Upper lobe of left lung (tissue), 6 donors: ENCODE results near the gene CHRNA4. TPM values are rescaled to one million over a fixed set of nuclear protein-coding genes. Genes with fewer than 3 reads are reported as not detected.
"Not testable (repeated sequence)": the region's sequence is repeated elsewhere in the genome, so short reads cannot be mapped to it uniquely, and the experiment has no call there.

Source experiments
- ATAC-seq, 2 donors: fragments of 200-7000 bp; cut with Tn5 transposase; one replicate each; pipeline ENCODE4 v1.9.1; 2022; ENCODE audit warnings: mild to moderate bottlenecking in 2 of 2, moderate library complexity in 2 of 2; ENCODE audit not compliant: low FRiP score in 2 of 2
- DNase-seq, 2 donors: peaks; one replicate each; pipeline ENCODE4 v3.0.0-alpha.2; 2019 to 2020
- H3K27ac ChIP-seq, 4 donors: fragments of 200-600 bp; sonication (generic); one replicate each; pipeline ENCODE4 v1.5.1; 2016 to 2019
- H3K27me3 ChIP-seq, 4 donors: fragments of 200-600 bp; sonication (generic); one replicate each; pipeline ENCODE4 v1.5.1; 2017 to 2019
- H3K36me3 ChIP-seq, 4 donors: fragments of 200-600 bp; sonication (generic); one replicate each; pipeline ENCODE4 v1.5.1; 2016 to 2019
- H3K4me1 ChIP-seq, 4 donors: fragments of 200-600 bp; sonication (generic); one replicate each; pipeline ENCODE4 v1.5.1; 2018 to 2019
- H3K4me3 ChIP-seq, 4 donors: fragments of 200-600 bp; sonication (generic); one replicate each; pipeline ENCODE4 v1.5.1; 2017 to 2019; ENCODE audit warnings: mild to moderate bottlenecking in 2 of 4, moderate library complexity in 1 of 4
- H3K9me3 ChIP-seq, 4 donors: fragments of 200-600 bp; sonication (generic); one replicate each; pipeline ENCODE4 v1.5.1; 2018 to 2019
- CTCF ChIP-seq, 6 experiments: fragments of 450-650 bp in 4 of 6; fragments of 200-600 bp in 2 of 6; sonication (generic) in 2 of 6; IDR thresholded peaks; one replicate each; pipeline ENCODE4 v1.5.1; 2016 to 2019; ENCODE audit warnings: antibody characterized with exemption in 6 of 6
- EP300 ChIP-seq, 4 donors: sonication (generic); formaldehyde crosslinking; IDR thresholded peaks; one replicate each; pipeline ENCODE4 v1.5.1; 2017; ENCODE audit warnings: antibody characterized with exemption in 4 of 4, control low read depth in 2 of 4
- POLR2A ChIP-seq, 4 donors: fragments of 450-650 bp; IDR thresholded peaks; one replicate each; pipeline ENCODE4 v1.5.1; 2016 to 2017; ENCODE audit warnings: antibody characterized with exemption in 4 of 4, mild to moderate bottlenecking in 2 of 4
- POLR2AphosphoS5 ChIP-seq, 2 donors: sonication (generic); formaldehyde crosslinking; IDR thresholded peaks; one replicate each; pipeline ENCODE4 v1.5.1; 2017; ENCODE audit warnings: antibody characterized with exemption in 2 of 2
- WGBS, 2 donors: methylation state at CpG; one replicate each; pipeline ENCODE4 v1.1.5; 2017 to 2018; 5-methylcytosine and 5-hydroxymethylcytosine counted together
- total RNA-seq, 6 donors: library from RNA; depleted of rRNA in 4 of 6; stranded (reverse); fragments of >200 nt in 4 of 6; gene quantifications; one replicate each; pipeline versions ENCODE4 v1.1.0 to v1.2.1, GENCODE V29; 2016 to 2021
- donor health status: DM: no; HTN: no; CAD: no; lungs with moderate emphysema.
- donor health status: DM: no; HTN: yes; CAD: no; lungs with severe emphysema.

The CHRNA4 gene
- total RNA-seq, 6 donors from 2014 or later, result 0.10 TPM; not detected in 5

GRCh38 chr20:63383556-63383955, 22.4 kb upstream of the CHRNA4 start:
- no peak for ATAC-seq
- Histone ChIP-seq H3K9me3 (peaks cover 0 to 12% (median 6%) of the 10 kb centered on the region in 4 donors), H3K4me3 (no peak overlapping the region), H3K27me3 (peaks cover 0 to 7% (median 1%) of the 10 kb centered on the region in 4 donors), H3K4me1 (no peaks in the 10 kb centered on the region), H3K27ac (no peak overlapping the region), H3K36me3 (no peaks in the 10 kb centered on the region)
- WGBS, 2 donors, result 48 to 54% methylated on average over 6 to 10 of the region's 11 CpGs
- DNase-seq, result peak in 1 of 2 donors; percentile 53
- TF ChIP-seq POLR2AphosphoS5 (IDR thresholded peaks at IDR 0.05), result no peak
- no peak for TF ChIP-seq CTCF (IDR thresholded peaks at IDR 0.05)
- no peak for TF ChIP-seq POLR2A (IDR thresholded peaks at IDR 0.05)
- no peak for TF ChIP-seq EP300 (IDR thresholded peaks at IDR 0.05)

- peak in 1 of 2 donors; percentile 27 for DNase-seq
- H3K9me3 ChIP-seq, result peaks cover 0 to 12% (median 6%) of the 10 kb centered on the region in 4 donors
- no peak for ATAC-seq
- H3K27me3 ChIP-seq, result peaks cover 0 to 9% (median 1%) of the 10 kb centered on the region in 4 donors
- no peaks in the 10 kb centered on the region for H3K36me3 ChIP-seq
- H3K4me1 ChIP-seq, result no peaks in the 10 kb centered on the region
- WGBS, 2 donors, result 69% methylated on average over 13 to 17 of the region's 17 CpGs
- no peak overlapping the region for H3K4me3 ChIP-seq
- TF ChIP-seq POLR2AphosphoS5 (IDR thresholded peaks at IDR 0.05) (no peak), CTCF (IDR thresholded peaks at IDR 0.05) (no peak), EP300 (IDR thresholded peaks at IDR 0.05) (no peak), POLR2A (IDR thresholded peaks at IDR 0.05) (no peak)
- H3K27ac ChIP-seq, result no peak overlapping the region
Observed at GRCh38 chr20:63382551-63383300, 21.6 kb upstream of the CHRNA4 start.

- Histone ChIP-seq H3K27me3 (peaks cover 0 to 16% (median 4%) of the 10 kb centered on the region in 4 donors), H3K4me3 (no peak overlapping the region), H3K9me3 (peaks cover 0 to 12% (median 6%) of the 10 kb centered on the region in 4 donors), H3K36me3 (no peaks in the 10 kb centered on the region), H3K4me1 (no peaks in the 10 kb centered on the region), H3K27ac (no peak overlapping the region)
- WGBS, 2 donors, result 25 to 80% methylated on average over 6 to 15 of the region's 22 CpGs
- ATAC-seq (peak in 1 of 2 donors; percentile 52), DNase-seq (peak in 1 of 2 donors; percentile 85)
- TF ChIP-seq POLR2A (IDR thresholded peaks at IDR 0.05) (no peak), CTCF (IDR thresholded peaks at IDR 0.05) (peak; percentile 63 to 89 (median 82))
Observed at GRCh38 chr20:63381781-63382431, 20.8 kb upstream of the CHRNA4 start.

GRCh38 chr20:63380346-63380870, 19.3 kb upstream of the CHRNA4 start:
- 88 to 90% methylated on average over 10 to 20 of the region's 21 CpGs for WGBS, 2 donors
- peak in 1 of 2 donors; percentile 73 for DNase-seq
- ATAC-seq, result no peak

GRCh38 chr20:63379872-63380271, 18.7 kb upstream of the CHRNA4 start:
- not testable (repeated sequence) for H3K36me3 ChIP-seq, DNase-seq, H3K27ac ChIP-seq, ATAC-seq, H3K4me1 ChIP-seq, H3K9me3 ChIP-seq, H3K4me3 ChIP-seq
- H3K27me3 ChIP-seq, result peaks cover 0 to 28% (median 6%) of the 10 kb centered on the region in 4 donors
- 33 to 84% methylated on average over 1 to 9 of the region's 9 CpGs for WGBS, 2 donors

More at GRCh38 chr20:63380346-63380870, 19.3 kb upstream of the CHRNA4 start:
- no peak overlapping the region for H3K27ac ChIP-seq
- no peak for TF ChIP-seq POLR2A (IDR thresholded peaks at IDR 0.05)
- no peak for TF ChIP-seq POLR2AphosphoS5 (IDR thresholded peaks at IDR 0.05)
- no peak for TF ChIP-seq CTCF (IDR thresholded peaks at IDR 0.05)
- TF ChIP-seq EP300 (IDR thresholded peaks at IDR 0.05), result no peak
- peaks cover 0 to 2% (median under 1%) of the 10 kb centered on the region in 4 donors for H3K9me3 ChIP-seq
- H3K36me3 ChIP-seq, result no peaks in the 10 kb centered on the region
- no peak overlapping the region for H3K4me3 ChIP-seq
- H3K4me1 ChIP-seq, result no peaks in the 10 kb centered on the region
- H3K27me3 ChIP-seq, result peaks cover 0 to 22% (median 6%) of the 10 kb centered on the region in 4 donors
